Natural killer cell (primary cell): ENCODE measurements around the gene SLC12A1. TPM values are rescaled to one million over a fixed set of nuclear protein-coding genes. Genes with fewer than 3 reads are reported as not detected.

Source experiments
- ATAC-seq, 3 donors: fragments of 150-1000 bp in 2 of 3; fragments of 200-7000 bp in 1 of 3; cut with Tn5 transposase; 1 replicate in 1 of 3; 2 replicates in 2 of 3; pipeline ENCODE4 v1.10.0; 2021; ENCODE audit warnings: mild to moderate bottlenecking in 2 of 3, moderate library complexity in 2 of 3
- DNase-seq, 2 donors: peaks; one replicate each; pipeline versions ENCODE4 v3.0.0 to v3.0.0-alpha.2; 2013 to 2021; ENCODE audit warnings: mixed read lengths in 1 of 2
- H3K27ac ChIP-seq: one replicate; pipeline ENCODE4 v1.5.1; 2013; ENCODE audit warnings: mild to moderate bottlenecking, low read length
- H3K27me3 ChIP-seq: one replicate; pipeline ENCODE4 v1.6.1; 2013; ENCODE audit warnings: low read length; ENCODE audit not compliant: control insufficient read depth, insufficient read depth
- H3K36me3 ChIP-seq: one replicate; pipeline ENCODE4 v1.6.1; 2013; ENCODE audit warnings: low read length; ENCODE audit not compliant: control insufficient read depth, insufficient read depth
- H3K4me1 ChIP-seq: one replicate; pipeline ENCODE4 v1.6.1; 2013; ENCODE audit warnings: low read length; ENCODE audit not compliant: control insufficient read depth, insufficient read depth
- H3K4me3 ChIP-seq: one replicate; pipeline ENCODE4 v1.5.1; 2013; ENCODE audit warnings: low read length
- H3K9me3 ChIP-seq: one replicate; pipeline ENCODE4 v1.6.1; 2013; ENCODE audit warnings: low read length; ENCODE audit not compliant: control insufficient read depth, insufficient read depth
- H3K27ac Mint-ChIP-seq, 2 donors: one replicate each; pipeline ENCODE4 v1.8.0; 2022; ENCODE audit warnings: mild to moderate bottlenecking in 2 of 2, mixed read lengths in 2 of 2, moderate library complexity in 1 of 2
- H3K27me3 Mint-ChIP-seq, 2 donors: one replicate each; pipeline ENCODE4 v1.8.0; 2022; ENCODE audit warnings: low read depth in 2 of 2, mixed read lengths in 2 of 2
- H3K36me3 Mint-ChIP-seq: one replicate; pipeline ENCODE4 v1.8.0; 2022; ENCODE audit warnings: mixed read lengths
- H3K4me1 Mint-ChIP-seq, 2 donors: one replicate each; pipeline ENCODE4 v1.8.0; 2022; ENCODE audit warnings: mixed read lengths in 2 of 2
- H3K4me3 Mint-ChIP-seq: one replicate; pipeline ENCODE4 v1.8.0; 2022; ENCODE audit warnings: mild to moderate bottlenecking, moderate library complexity, mixed read lengths
- H3K9me3 Mint-ChIP-seq, 2 donors: one replicate each; pipeline ENCODE4 v1.8.0; 2022; ENCODE audit warnings: mixed read lengths in 2 of 2
- CTCF ChIP-seq: fragments of 200-600 bp; IDR thresholded peaks from one replicate; pipeline ENCODE4 v1.8.0; 2022; ENCODE audit warnings: antibody characterized with exemption
- WGBS: methylation state at CpG from one replicate; pipeline ENCODE4 v1.1.7; 2013; ENCODE audit warnings: missing lambda C conversion rate; ENCODE audit not compliant: insufficient coverage; 5-methylcytosine and 5-hydroxymethylcytosine counted together
- intact Hi-C: fragments of 100-400 bp; cut with micrococcal nuclease; formaldehyde crosslinking; loops from one replicate; pipeline ENCODE4 v1.14.2; 2022
- total RNA-seq, 4 donors: library from RNA; stranded (reverse); fragments of 120-200 nt in 1 of 4; gene quantifications; one replicate each; pipeline versions ENCODE4 v1.2.3 to v1.2.4, GENCODE V29; 2013 to 2022

Gene SLC12A1
- total RNA-seq, 3 donors from 2014 or later (not counting 1 experiment from before 2014, with no cell fraction given), result not detected

DNA sequence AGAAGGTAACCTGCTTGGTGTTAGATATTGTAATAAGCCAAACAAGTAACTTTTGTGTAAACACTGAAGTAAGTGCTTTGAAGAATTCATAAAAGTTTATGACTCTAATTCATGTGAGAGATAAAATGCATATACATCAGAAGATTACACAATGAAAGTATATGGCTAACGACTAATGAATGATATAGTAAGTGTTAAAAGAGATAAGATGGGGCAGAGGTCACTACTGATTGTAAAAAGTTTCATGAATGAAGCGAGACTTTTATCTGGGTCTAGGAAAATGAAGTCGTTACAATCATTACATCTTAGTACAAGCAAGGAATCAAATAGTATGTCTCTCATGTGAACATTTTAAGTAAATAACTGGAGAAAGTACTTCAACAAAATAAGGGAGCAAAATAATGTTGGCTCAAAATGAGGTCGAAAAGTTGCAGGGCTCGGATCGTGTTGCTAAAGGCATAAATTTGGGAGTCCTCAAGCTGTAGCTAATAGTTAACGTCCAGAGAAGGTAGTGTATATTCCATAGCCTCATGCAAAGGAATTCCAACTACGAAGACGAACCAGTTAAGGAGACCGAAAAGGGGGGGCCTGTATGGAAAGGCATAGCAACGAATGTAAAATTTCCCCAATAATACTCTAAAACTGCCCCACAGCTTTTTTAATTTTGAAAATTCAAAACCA, 124.1 kb downstream of the SLC12A1 start:
- WGBS, result 33% methylated on average over 4 of the region's 11 CpGs
- H3K4me1 ChIP-seq, result peaks cover 14% of the 10 kb centered on the region
- Mint-ChIP-seq H3K4me1 (peaks cover 21 to 25% of the 10 kb centered on the region in 2 donors), H3K9me3 (no peaks in the 10 kb centered on the region), H3K36me3 (no peaks in the 10 kb centered on the region), H3K27ac (peak overlapping the region; percentile 96), H3K27me3 (no peaks in the 10 kb centered on the region), H3K4me3 (peak overlapping the region; percentile 99)
- ATAC-seq, result no peak
- H3K27me3 ChIP-seq, result no peaks in the 10 kb centered on the region
- intact Hi-C loops, result no loop called here
- peak overlapping the region; percentile 95 for H3K27ac ChIP-seq
- H3K36me3 ChIP-seq, result peaks cover 5% of the 10 kb centered on the region
- no peak for TF ChIP-seq CTCF
- DNase-seq, result peak in 1 of 2 donors; percentile 5
- peak overlapping the region; percentile 86 for H3K4me3 ChIP-seq
- H3K9me3 ChIP-seq, result no peaks in the 10 kb centered on the region

- Histone ChIP-seq H3K9me3 (no peaks in the 10 kb centered on the region), H3K4me1 (peaks cover 14% of the 10 kb centered on the region), H3K27me3 (no peaks in the 10 kb centered on the region), H3K27ac (peak within 1 kb of the TSS; percentile 95), H3K4me3 (peak within 1 kb of the TSS; percentile 86), H3K36me3 (peaks cover 9% of the 10 kb centered on the region)
- DNase-seq (peak; percentile 51 to 87), ATAC-seq (peak; percentile 74 to 86 (median 77))
- Mint-ChIP-seq H3K4me1 (peaks cover 21 to 25% of the 10 kb centered on the region in 2 donors), H3K27ac (peak within 1 kb of the TSS; percentile 96), H3K9me3 (no peaks in the 10 kb centered on the region), H3K4me3 (peak within 1 kb of the TSS; percentile 99), H3K36me3 (no peaks in the 10 kb centered on the region), H3K27me3 (no peaks in the 10 kb centered on the region)
- WGBS, result under 1% methylated on average over 89 of the region's 89 CpGs
- TF ChIP-seq CTCF, result no peak
- intact Hi-C loops, result no loop called here
Measured at GRCh38 chr15:48330855-48331795, 125.0 kb downstream of the SLC12A1 start, which contains the start of gene DUT. Gene DUT (plus strand): TSS chr15:48331429. CDS start chr15:48331516, 87 bp downstream.

DNA sequence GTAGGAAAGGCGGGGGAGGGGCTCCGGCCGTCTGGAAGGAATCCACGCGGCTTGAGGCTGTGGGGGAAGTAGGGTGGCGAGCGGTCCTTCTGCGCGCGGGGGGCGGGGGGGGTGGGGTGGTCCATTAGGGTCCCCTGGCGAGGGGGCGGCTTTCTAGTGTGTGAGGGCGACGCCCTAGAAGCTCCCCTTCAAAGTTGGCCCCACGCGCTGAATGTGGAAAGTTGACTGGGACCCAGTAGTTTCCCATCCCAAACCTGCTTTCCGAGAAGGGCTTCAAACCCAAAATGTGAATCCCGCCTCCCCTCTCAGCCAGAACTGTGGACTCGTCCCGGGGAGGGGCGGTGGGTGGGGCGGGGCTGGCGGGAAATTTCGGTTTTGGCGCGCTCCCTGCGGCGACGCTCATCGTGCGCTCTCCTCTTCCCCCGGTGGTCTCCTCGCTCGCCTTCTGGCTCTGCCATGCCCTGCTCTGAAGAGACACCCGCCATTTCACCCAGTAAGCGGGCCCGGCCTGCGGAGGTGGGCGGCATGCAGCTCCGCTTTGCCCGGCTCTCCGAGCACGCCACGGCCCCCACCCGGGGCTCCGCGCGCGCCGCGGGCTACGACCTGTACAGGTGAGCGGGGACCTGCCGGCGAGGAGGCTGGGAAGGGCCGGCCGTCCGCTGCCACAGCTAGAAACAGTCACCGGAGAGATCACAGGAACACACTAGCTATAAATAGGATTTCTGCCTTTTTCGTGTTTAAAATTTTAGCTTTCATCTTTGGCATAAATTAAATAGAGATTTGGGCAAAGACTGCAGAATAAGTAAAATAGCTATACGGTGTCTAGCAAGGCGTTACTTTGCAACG, 125.9 kb downstream of the SLC12A1 start:
- H3K36me3 Mint-ChIP-seq, result no peaks in the 10 kb centered on the region
- H3K4me3 Mint-ChIP-seq, result peak overlapping the region; percentile 99

More for the DNA sequence above, 125.9 kb downstream of the SLC12A1 start:
- Mint-ChIP-seq H3K9me3 (no peaks in the 10 kb centered on the region), H3K4me1 (peaks cover 21 to 25% of the 10 kb centered on the region in 2 donors), H3K27ac (peak overlapping the region; percentile 96), H3K27me3 (no peaks in the 10 kb centered on the region)
- peak; percentile 39 to 82 for DNase-seq
- intact Hi-C loops, result no loop called here
- Histone ChIP-seq H3K36me3 (peaks cover 14% of the 10 kb centered on the region), H3K4me3 (peak overlapping the region; percentile 86), H3K27me3 (no peaks in the 10 kb centered on the region), H3K9me3 (no peaks in the 10 kb centered on the region), H3K27ac (peak overlapping the region; percentile 95), H3K4me1 (peaks cover 14% of the 10 kb centered on the region)
- ATAC-seq, result peak; percentile 62 to 74 (median 63)
- no peak for TF ChIP-seq CTCF
- under 1% methylated on average over 64 of the region's 64 CpGs for WGBS
